Fibroblast of upper back skin (primary cell): ENCODE measurements around the gene RABGAP1L.
"Not testable (repeated sequence)": the region's sequence is repeated elsewhere in the genome, so short reads cannot be mapped to it uniquely, and the experiment has no call there.

ENCODE experiments used
- DNase-seq: peaks from one replicate; pipeline ENCODE4 v3.0.0-alpha.2; 2013

RABGAP1L gene

DNA sequence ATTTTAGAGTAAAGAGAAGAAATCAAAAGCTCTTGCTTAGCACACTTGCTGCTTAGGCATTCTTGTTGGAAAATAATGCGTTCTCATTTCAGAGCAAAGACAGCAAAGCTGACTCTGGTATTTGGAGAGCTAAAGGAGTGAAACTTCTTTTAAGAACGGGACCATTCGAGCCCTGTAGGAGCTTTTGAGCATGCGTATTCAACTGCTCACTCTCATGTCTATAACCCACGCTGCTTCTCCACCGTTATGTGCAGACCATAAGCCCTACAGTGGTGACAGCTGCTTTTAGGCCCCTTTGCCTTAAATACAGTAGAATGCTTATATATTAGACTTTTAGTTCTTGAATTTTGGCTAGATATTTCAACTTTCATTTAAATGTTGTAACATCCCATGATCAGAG, 626.2 kb downstream of the RABGAP1L start:
- DNase-seq, result no peak

DNA sequence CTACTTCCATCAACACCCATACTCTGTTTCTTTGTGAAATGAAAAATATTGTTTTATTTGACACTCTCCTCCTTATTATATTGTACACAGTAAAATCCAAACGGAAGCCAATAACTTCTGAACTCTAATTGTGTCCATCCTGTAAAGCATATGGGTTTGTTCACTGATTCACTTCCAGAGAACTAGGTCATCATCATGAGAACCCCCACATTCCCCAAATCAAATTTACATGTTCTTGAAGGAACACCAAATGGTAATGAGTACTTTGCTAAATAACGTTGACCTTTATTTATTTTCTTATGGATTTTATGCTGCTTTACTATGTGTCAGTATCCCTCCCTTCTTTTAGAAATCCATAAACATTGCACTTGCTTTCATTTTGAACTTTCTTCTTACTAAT, 627.0 kb downstream of the RABGAP1L start:
- no peak for DNase-seq

DNA sequence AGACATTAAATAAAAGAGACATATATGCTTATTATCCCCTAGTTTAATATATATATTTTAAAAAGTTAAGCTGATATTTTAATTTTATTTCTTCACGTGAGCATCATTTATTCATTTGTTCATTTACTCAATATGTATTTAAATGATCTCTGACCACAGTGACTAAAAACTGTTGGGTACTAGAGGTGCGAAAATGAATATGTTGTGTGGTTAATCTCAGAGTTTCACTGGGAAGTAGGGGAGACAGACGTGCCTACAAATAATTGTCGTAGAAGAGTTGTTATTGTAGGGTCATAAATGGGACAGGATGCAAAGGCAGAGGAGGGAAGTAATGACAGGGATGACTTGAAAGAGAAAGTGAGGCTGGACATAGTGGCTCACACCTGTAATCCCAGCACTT, 627.4 kb downstream of the RABGAP1L start:
- DNase-seq, result no peak

DNA sequence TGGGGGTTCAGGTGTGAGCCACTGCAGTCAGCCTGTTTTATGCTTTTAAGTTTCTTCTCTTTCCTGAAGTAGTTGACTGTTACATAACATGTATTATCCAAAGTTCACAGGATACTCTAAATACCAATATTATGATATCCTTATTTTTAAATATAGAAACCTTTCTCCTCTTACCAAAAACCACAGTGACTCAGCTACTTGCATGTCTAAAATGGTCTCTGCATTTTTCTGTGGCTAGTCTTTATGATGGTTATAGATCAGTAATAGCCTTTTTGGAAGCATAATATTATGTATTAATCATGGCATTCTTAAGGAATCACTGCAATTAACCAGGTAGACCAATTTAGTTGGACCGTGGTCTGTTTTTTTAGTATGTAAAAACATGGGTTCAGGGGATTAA, 629.7 kb downstream of the RABGAP1L start:
- DNase-seq, result peak; percentile 93

DNA sequence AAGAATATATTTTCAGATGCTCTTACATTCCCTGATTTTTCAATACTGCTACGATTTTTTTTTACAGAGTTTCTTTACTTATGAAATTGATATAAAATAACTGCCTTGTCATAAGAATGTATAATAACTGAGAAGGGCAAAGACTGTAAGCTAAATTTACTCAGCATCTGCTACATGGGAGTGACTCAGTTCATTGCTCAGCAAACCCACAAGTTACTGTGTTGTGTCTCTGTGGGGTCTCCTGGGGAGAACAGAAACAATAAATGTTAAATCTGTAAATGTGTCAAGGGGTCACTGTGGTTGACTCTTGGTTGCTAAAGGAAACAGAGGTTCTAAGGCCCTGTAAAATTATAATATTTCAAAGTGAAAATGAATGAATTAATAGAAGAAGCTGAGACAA, 630.1 kb downstream of the RABGAP1L start:
- peak; percentile 93 for DNase-seq

DNA sequence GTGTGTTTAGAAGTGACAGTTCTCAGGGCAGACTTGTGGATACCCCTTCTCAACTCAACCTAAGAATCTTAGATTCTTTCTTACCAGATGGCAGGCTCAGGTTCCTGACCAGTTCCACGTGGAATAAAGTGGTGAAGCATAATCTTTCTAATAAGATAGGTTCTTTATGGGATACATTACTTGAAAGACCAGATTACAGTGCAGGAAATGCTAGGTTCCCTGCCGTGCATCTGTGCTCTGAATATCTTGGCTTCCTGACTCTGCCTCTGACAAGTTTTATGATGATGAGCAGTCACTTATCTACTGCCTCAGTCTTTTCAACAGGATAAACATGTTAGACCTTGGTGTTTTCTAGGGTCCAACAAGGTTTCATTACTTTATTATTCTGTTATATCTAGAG, 632.5 kb downstream of the RABGAP1L start:
- no peak for DNase-seq

DNA sequence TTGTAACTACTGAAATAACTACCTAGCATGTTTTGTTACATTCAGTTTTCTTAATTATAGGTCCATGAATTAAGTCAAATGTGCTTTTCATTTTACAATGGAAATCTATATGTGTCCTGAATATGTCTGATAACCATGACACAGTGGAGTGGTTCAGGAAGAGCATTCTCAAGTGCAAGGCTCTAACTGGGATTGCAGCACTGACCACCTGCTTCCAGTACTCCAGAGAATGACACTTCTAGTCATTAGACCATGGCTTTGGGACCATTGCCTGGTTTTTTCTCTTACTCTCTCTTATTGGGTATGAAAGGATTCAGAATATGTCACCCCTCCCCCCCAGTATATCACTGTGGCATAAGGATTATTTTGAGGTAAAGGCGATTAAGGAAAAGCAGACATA, 635.5 kb downstream of the RABGAP1L start:
- no peak for DNase-seq

DNA sequence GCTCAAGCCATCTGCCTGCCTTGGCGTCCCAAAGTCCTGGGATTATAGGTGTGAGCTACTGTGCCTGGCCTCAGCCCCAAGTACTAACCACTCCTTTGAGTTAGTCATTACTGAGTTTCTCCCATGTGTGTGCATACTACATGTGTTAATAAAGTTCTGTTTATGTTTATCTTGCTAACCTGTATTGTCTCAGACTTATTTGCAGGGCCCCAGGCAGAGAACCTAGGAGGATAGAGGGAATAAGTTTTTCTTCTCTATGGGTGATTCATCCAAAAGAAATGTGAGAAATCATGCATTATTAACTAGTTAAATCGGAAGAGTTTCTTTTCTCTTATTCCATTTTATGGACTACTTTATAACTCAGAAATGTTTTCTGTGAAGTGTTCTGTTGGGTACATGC, 636.5 kb downstream of the RABGAP1L start:
- peak; percentile 26 for DNase-seq

DNA sequence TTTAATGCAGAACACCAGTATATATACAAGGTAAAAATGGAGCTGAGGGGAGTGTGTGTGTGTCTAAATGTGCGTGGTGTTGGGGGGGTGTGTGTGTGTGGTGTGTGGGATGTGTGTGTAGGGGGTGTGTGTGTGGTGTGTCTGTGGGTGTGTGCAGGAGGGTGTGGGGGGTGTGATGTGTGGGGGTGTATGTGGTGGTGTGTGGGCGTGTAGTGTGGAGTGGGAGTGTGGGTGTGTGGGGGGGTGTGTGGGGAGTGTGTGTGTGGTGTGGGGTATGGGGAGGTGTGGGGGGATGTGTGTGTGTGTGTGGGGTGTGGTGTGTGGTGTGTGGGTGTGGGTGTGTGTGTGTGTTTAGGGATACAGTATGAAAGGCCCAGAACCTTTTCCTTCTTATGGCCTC, 638.1 kb downstream of the RABGAP1L start:
- no peak for DNase-seq

DNA sequence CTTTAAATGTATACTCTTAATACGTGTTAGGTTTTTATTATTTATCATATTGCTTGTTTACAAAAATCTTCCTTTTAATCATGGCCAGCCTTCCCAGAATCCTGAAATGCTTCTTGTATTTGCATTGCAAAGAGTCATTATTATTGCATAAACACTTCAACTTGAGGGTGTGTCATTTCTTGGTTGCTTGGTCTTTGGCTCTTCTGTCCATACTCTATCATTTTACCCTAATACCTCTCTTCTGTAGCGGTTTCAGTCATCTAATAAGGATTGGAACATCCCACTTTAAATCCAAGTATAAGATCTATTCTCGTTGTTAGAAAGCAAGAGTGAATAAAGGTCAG, 639.8 kb downstream of the RABGAP1L start:
- no peak for DNase-seq

DNA sequence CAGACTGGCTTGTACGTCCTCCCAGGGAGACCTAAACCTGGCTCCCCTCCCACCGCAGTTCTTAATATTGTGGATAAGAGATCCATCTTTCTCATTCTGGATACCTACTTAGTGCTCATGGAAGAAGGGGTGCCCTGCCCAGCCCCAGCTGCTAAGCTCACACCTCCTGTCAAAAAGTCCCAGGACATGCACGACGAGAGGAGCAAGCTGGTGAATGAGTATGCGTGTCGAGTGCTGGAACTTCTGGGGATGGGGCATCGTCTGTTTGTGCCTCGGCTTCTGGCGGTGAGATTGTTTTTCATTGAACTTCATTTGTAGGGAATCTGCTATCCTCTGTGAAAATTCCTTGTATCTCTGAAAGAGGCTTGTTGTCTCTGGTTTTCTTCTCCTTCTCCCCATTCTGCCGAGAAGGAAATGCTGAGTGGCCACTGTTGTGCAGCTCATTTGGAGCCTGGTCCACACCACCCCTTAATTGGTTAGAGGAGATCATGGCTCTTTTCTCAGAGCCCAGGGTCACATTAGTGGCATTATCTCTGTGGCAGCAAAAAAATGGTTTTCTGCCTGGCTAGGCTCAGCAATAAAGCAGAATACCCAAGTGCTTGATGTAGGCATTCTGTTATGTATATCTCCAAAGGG, 641.0 kb downstream of the RABGAP1L start:
- no peak for DNase-seq

DNA sequence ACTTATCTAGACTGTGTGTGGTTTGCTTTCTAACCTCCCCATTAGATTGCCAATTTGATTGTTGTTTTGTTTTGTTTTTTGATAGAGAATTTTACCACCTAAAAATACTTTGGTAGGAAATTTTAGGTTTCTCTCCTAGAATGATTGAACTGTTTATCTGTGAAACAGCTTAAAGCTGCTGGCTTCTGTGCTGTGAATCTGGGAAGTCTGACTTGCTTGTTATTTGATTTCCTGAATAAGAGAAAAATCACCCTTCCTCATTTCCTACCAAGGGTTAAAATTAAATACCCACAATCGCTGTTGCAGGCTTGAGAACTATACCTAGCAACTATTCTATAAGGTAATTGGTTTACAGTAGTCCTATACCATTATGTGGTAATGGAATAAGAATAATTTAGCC, 641.6 kb downstream of the RABGAP1L start:
- DNase-seq, result no peak

DNA sequence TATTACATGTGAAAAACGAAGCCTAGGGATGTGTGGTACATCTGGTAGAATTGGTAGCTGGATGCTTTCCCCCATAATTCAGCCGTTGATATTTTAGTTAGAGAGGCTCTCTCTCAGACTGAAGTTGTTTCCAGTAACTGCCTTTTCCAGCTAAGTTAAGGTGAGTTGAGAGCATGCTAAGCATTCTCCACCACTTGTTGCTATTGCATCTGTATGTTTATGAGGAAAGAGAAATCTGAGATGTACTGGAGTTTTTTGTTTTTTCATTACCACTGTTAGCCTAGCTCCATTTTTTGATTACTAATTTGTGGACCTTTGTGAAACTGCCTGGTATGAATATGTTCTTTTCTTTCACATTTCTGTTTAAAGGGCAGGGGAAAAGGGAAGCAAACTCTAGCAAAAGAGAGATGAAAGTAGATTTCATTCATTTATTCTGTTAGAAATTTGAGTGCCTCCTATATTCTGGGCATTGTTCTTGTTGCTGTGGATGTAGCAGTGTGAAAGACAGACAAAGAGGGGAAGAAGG, 650.5 kb downstream of the RABGAP1L start:
- DNase-seq, result no peak

DNA sequence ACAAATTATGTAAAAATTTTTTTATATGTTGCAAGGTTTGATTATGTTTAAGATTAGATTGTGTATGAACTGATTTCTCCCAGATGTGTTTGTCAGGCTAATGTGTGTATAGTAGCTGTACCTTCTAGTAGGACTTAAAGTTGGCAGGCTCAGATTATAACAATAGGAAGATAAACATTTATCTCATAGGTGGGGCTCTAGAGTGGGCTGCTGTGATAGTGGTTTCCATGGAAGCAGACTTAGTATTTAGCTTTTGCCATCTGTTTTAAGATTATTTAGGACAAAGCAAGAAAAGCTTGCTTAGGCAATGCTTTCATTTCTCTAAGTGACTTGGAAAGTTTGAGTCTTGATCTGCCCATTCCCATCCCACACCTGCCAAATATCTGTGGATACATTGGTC, 652.7 kb downstream of the RABGAP1L start:
- no peak for DNase-seq

DNA sequence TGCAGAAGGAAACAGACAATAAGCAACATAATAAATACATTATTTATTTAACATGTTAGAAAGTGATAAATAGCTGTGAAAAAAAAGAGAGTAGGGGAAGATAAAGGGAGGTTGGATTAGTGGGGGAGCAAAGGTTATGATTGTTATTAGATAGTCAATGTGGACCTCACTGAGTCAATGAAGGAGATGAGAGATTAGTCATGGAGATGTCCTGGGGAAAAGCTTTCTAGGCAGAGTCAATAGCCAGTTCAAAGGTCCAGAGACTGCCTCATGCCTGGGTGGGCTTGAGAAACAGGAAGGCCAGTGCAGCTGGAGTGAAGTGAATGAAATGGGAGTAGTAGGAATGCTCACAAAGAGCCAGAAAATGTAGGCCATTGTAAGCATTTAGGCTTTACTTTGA, 653.3 kb downstream of the RABGAP1L start:
- no peak for DNase-seq

DNA sequence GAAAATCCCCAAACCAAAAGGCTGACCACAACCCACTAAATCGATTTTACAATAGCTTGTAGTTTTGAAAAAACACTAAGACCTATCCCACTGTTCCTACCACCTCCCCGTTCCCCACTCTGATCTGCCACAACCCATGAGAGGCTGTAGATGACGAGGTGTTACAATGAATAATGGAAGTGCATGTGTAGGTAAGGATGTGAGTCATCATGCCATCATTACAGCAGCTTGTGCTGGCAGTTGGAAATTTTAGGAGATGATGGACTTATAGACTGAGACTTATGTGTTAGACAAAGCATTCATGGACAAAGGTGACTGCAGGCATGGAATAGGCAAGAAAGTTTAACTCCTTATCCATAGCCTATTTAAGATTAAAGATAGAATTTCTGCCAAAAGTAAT, 655.7 kb downstream of the RABGAP1L start:
- peak; percentile 50 for DNase-seq

DNA sequence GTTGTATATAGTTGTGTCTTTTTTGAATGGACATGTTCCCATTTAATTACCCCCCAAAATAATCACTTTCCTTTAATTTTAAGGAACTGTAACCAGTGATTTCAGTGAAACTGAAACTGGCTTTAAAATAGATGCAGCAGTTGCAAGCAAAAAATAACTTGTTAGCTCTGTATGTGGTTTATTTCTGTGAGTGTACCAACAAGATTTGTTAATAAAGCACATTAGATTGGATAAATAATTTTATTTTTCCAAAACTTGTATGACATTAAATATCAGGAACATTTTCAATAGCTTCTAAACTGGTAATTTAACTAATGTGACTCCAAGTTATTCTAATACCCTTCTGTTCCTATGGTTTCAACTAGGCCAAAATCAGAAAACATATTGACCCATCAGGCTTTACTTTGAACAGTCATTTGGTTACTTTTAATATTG, 656.2 kb downstream of the RABGAP1L start:
- DNase-seq, result no peak

DNA sequence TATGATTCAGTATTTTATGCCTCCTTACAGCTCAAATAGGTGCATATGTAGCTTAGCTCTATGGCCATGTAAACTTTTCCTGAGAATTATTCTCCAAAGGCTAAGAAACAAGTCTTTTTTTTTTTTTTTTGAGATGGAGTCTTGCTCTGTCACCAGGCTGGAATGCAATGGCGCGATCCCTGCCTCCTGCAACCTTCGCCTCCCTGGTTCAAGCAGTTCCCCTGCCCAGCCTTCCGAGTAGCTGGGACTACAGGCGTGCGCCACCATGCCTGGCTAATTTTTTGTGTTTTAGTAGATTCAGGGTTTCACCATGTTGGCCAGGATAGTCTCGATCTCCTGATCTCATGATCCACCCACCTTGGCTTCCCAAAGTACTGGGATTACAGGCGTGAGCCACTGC, 657.3 kb downstream of the RABGAP1L start:
- not testable (repeated sequence) for DNase-seq

DNA sequence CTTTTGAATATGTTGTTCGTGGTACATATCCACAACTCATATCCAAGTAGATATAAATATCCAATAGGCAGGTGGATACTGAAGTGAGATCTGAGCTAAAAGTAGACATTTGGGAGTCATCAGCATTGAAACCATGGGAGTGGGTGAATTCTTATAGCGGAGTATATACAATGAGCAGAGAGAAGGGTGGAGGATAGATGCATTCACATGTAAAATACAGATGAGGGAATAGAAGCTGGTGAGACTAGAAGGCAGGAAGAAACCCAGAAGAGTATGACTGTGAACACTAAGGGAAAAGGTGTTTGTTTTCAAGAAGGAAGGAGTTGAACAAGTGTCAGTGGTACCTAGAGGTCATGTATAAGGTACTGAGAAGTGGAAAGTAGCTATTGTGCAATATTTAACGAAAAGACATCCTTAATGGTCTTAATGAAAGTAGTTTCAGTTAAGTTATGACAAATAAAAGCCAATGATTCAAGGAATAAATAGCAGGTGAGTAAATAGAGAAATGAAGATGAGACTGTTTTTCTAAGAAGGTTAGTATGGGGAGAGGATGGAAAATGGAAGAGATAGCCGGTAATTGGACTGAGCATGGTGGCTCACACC, 658.8 kb downstream of the RABGAP1L start:
- DNase-seq, result no peak

DNA sequence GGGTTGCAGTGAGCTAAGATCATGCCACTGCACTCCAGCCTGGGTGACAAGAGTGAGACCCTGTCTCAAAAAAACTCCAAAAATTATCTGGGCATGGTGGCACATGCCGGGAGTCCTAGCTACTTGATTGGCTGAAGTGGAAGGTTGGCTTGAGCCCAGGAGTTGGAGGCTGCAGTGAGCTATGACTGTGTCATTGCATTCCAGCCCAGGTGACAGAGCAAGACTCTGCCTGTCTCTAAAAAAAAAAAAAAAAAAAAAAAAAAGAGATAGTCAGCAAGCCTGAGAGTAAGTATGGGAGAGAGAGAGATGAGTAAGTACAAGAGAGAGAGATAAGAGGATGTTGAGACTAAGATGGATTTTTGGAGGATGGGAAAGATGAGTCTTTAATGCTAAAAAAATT, 659.6 kb downstream of the RABGAP1L start:
- no peak for DNase-seq

DNA sequence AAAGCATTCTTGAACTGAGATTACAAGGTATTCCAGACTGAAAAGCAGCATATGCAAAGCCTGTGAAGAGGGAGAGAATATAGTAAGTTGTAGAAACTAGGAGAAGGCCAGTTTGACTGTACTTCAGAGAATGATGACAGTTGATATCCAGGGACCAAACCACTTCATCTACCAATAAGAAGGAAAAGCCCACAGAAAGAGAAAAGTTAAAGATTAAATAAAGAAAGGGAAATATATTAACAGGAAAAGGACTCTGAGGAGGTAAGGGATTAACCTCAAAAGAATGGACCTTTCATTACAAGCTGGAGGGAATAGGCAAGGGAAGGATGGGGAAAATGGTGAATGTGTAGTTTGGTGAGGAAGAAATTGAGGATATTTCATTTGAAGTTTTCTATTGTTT, 660.3 kb downstream of the RABGAP1L start:
- DNase-seq, result no peak

DNA sequence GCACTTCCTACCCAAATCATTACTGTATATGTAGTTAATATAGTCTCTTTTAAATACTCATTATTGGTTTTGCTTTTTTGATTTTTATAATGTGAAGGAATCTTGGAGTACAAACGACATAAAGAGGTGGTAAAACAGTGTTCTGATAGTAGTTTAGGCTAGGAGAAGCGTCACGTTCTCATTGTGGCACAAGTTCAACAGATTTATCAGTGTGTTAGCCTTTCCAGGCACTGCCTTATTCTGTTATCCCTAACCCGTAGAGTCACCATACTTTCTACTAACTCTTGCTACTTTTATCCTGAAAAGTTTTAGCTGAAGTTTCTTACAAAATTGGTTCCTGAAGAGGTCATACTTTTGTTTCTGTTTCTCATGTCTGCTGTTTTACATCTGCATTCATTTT, 665.8 kb downstream of the RABGAP1L start:
- no peak for DNase-seq

DNA sequence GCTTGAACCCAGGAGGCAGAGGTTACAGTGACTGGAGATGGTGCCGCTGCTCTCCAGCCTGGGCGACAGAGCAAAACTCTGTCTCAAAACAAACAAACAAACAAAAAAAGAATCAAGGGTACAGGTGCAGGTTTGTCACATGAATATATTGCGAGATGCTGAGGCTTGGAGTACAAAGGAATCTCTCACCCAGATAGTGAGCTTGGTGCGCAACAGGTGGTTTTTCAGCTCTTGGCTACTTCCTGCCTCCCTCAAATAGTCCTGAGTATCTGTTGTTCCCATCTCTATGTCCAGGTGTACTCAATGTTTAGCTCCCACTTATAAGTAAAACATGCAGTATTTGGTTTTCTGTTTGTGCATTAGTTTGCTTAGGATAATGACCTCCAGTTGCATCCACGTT, 666.5 kb downstream of the RABGAP1L start:
- no peak for DNase-seq

DNA sequence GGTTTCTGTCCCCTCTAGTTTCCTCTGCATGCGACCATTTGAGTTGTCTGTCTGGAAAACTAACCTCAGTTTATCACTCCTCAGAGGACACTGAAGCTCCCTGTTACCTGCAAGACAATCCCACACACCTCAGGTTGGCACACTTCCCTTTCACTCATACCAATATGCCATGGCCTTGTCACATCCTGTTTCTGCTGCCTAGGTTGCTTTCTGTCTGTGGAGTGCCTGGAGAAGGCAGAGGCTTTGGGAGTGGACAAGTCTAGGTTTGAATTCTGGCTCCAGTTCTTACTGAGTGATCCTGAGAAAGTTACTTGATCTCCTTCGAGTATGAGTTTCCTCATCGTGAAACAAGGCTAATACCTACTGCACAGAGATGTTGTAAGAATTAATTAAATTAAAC, 668.9 kb downstream of the RABGAP1L start:
- no peak for DNase-seq

DNA sequence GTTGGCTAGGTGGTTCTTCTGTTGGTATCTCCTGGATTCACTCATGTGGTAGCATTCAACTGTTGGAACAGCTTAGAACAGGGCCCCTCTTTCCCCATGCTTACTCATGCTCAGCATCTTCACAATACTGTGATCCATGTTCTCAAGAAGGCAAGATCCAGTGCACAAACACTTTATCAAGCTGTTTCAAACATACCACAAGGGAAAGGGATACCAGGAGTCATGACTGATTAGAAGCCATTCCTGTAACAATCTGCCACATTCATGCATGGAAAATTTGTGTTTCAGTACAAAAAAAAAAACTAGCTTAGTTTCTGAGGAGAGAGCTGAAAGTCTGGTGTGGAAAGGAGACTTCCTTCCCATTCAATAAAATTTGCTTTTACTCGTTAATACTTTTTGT, 670.7 kb downstream of the RABGAP1L start:
- no peak for DNase-seq
